Lung (tissue), 12 donors: ENCODE data around the gene C17orf107. TPM values are rescaled to one million over a fixed set of nuclear protein-coding genes. Genes with fewer than 3 reads are reported as not detected.

ENCODE experiments used
- ATAC-seq: fragments of 200-7000 bp; cut with Tn5 transposase; one replicate; pipeline ENCODE4 v1.9.1; 2020; ENCODE audit warnings: moderate number of reproducible peaks; ENCODE audit not compliant: insufficient read depth, low FRiP score
- DNase-seq, 3 donors: peaks; one replicate each; pipeline ENCODE4 v3.0.0-alpha.2; 2013 to 2017
- H3K27ac ChIP-seq, 2 donors: one replicate each; pipeline ENCODE4 v1.5.1; 2013; ENCODE audit warnings: mild to moderate bottlenecking in 2 of 2, moderate library complexity in 2 of 2, control low read depth in 1 of 2, inconsistent platforms in 1 of 2, low read depth in 1 of 2, low read length in 1 of 2
- H3K27me3 ChIP-seq, 3 donors: one replicate each; pipeline ENCODE4 v1.5.1; 2013; ENCODE audit warnings: low read length in 2 of 3; ENCODE audit not compliant: control insufficient read depth in 3 of 3, insufficient read depth in 3 of 3
- H3K36me3 ChIP-seq, 4 donors: one replicate each; pipeline ENCODE4 v1.5.1; 2013; ENCODE audit warnings: low read length in 4 of 4, mild to moderate bottlenecking in 1 of 4, moderate library complexity in 1 of 4; ENCODE audit not compliant: control insufficient read depth in 4 of 4, insufficient read depth in 4 of 4
- H3K4me1 ChIP-seq, 5 donors: one replicate each; pipeline ENCODE4 v1.5.1; 2013; ENCODE audit warnings: low read length in 5 of 5, mild to moderate bottlenecking in 2 of 5, moderate library complexity in 1 of 5; ENCODE audit not compliant: control insufficient read depth in 5 of 5, insufficient read depth in 5 of 5
- H3K4me3 ChIP-seq: one replicate; pipeline ENCODE4 v1.5.1; 2013; ENCODE audit warnings: mild to moderate bottlenecking, control low read depth, moderate library complexity
- H3K9ac ChIP-seq, 2 donors: one replicate each; pipeline ENCODE4 v1.5.1; 2013; ENCODE audit warnings: low read length in 2 of 2, control low read depth in 1 of 2; ENCODE audit not compliant: insufficient read depth in 1 of 2
- H3K9me3 ChIP-seq, 4 donors: one replicate each; pipeline ENCODE4 v1.5.1; 2013; ENCODE audit warnings: low read length in 3 of 4, mild to moderate bottlenecking in 1 of 4, moderate library complexity in 1 of 4; ENCODE audit not compliant: control insufficient read depth in 4 of 4, insufficient read depth in 3 of 4
- WGBS, 2 donors: extraction: QIAGEN DNeasy Blood & Tissue Kit; methylation state at CpG; one replicate each; pipeline ENCODE4 v1.1.7; 2013; 5-methylcytosine and 5-hydroxymethylcytosine counted together
- polyA plus RNA-seq, 2 donors: library from polyadenylated mRNA; stranded (reverse); fragments of 200-250 nt; gene quantifications; one replicate each; pipeline ENCODE4 v1.2.1, GENCODE V29; 2013
- total RNA-seq, 2 donors: library from RNA; depleted of rRNA in 1 of 2; stranded (reverse); fragments of >200 nt in 1 of 2; gene quantifications; one replicate each; pipeline ENCODE4 v1.2.1, GENCODE V29; 2014 to 2021
- TF ChIP-seq, protein P1 (sequence below): IDR thresholded peaks from 2 replicates; pipeline ENCODE4 v1.5.1; 2012; ENCODE audit warnings: mild to moderate bottlenecking; ENCODE audit errors: control extremely low read depth, extremely low read depth
- donor health status: control.
- donor health status: control.
- donor health status: Bipolar disorder and iron deficiency.
- donor health status: healthy.
- donor health status: DM: yes; HTN: yes; CAD: no.

C17orf107 gene
- total and polyA plus RNA-seq, 4 donors = 1.3 to 4.5 (median 2.8) TPM

DNA sequence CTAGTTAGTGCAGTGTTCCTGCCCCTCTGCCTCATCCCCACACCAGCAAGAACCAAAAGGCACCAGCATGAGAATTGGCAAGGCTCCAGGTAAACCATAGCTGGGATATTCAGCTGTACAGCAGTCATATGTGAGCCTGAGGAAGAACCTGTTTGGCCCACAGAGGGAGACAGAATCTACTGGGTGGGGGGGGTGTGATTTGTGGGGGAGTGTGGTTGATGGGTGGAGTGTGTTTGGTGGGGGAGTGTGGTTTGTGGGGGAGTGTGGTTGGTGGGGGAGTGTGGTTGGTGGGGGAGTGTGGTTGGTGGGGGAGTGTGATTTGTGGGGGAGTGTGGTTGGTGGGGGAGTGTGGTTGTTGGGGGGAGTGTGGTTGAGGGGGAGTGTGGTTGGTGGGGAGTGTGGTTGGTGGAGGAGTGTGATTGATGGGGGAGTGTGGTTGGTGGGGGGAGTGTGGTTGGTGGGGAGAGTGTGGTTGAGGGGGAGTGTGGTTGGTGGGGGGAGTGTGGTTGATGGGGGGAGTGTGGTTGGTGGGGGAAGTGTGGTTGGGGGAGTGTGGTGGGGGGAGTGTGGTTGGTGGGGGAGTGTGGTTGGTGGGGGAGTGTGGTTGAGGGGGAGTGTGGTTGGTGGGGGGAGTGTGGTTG is 46.6 kb upstream of the C17orf107 start:
- DNase-seq (peak in 2 of 3 donors; percentile 28 to 56), ATAC-seq (no peak)
- no peak overlapping the region for H3K4me3 ChIP-seq
- TF ChIP-seq, protein P1, sequence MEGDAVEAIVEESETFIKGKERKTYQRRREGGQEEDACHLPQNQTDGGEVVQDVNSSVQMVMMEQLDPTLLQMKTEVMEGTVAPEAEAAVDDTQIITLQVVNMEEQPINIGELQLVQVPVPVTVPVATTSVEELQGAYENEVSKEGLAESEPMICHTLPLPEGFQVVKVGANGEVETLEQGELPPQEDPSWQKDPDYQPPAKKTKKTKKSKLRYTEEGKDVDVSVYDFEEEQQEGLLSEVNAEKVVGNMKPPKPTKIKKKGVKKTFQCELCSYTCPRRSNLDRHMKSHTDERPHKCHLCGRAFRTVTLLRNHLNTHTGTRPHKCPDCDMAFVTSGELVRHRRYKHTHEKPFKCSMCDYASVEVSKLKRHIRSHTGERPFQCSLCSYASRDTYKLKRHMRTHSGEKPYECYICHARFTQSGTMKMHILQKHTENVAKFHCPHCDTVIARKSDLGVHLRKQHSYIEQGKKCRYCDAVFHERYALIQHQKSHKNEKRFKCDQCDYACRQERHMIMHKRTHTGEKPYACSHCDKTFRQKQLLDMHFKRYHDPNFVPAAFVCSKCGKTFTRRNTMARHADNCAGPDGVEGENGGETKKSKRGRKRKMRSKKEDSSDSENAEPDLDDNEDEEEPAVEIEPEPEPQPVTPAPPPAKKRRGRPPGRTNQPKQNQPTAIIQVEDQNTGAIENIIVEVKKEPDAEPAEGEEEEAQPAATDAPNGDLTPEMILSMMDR = no peak
- H3K27me3 ChIP-seq = no peaks in the 10 kb centered on the region
- no peak overlapping the region for H3K27ac ChIP-seq
- peaks cover 0 to 5% (median 2%) of the 10 kb centered on the region in 4 donors for H3K36me3 ChIP-seq
- H3K4me1 ChIP-seq = peaks cover 2 to 45% (median 4%) of the 10 kb centered on the region in 5 donors
- no peak overlapping the region for H3K9ac ChIP-seq
- H3K9me3 ChIP-seq = no peaks in the 10 kb centered on the region

- peaks cover 0 to 5% (median 2%) of the 10 kb centered on the region in 4 donors for H3K36me3 ChIP-seq
- H3K27me3 ChIP-seq = no peaks in the 10 kb centered on the region
- WGBS, 2 donors = 49 to 59% methylated on average over 2 of the region's 2 CpGs
- no peak overlapping the region for H3K4me3 ChIP-seq
- ATAC-seq (no peak), DNase-seq (no peak)
- H3K27ac ChIP-seq = peak overlapping the region in 1 of 2 donors; percentile 35
- peaks cover 3 to 41% (median 8%) of the 10 kb centered on the region in 5 donors for H3K4me1 ChIP-seq
- TF ChIP-seq, protein P1 = no peak
- no peaks in the 10 kb centered on the region for H3K9me3 ChIP-seq
- H3K9ac ChIP-seq = no peak overlapping the region
These were observed 46.1 kb upstream of the C17orf107 start for GRCh38 chr17:4853208-4853671.

DNA sequence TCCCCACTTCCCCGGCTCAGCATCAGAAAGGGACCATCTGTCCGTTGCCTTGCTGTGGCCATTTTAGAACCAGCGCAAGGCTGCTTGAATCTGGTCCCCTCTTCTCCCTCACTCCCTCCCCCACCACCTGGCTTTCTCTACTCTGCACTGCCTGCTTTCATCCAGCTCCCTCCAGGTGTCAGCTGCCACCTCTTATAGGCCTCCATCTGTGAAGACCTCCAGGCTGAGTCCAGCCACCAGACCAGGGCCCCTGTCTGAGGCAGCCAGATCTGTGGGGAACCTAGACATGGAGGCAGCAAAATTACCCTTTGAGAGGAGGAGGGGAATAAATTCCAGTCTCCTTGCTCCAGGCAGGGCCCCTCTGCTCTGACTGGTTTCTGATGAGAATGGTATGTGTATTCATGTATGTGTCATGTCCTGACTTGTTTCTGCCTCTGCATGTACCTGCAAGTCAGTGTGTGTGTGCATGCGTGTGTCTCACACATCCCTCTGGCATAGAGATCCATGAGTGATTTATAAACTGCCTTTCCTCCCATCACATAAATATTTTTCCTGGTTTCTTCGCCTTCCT is 45.1 kb upstream of the C17orf107 start:
- TF ChIP-seq, protein P1 = no peak
- Histone ChIP-seq H3K27me3 (no peaks in the 10 kb centered on the region), H3K4me3 (no peak overlapping the region), H3K9me3 (no peaks in the 10 kb centered on the region), H3K4me1 (peaks cover 5 to 41% (median 8%) of the 10 kb centered on the region in 5 donors), H3K27ac (peak overlapping the region in 1 of 2 donors; percentile 7), H3K9ac (no peak overlapping the region), H3K36me3 (peaks cover 0 to 6% (median 2%) of the 10 kb centered on the region in 4 donors)
- DNase-seq (peak; percentile 17 to 50 (median 22)), ATAC-seq (no peak)
- WGBS, 2 donors = 73 to 89% methylated on average over 5 of the region's 5 CpGs
